HG02870 (cell line): ENCODE data around the gene SLC46A1.

ENCODE experiments used
- ATAC-seq: cut with Tn5 transposase; IDR thresholded peaks from one replicate; pipeline ENCODE4 v1.9.1; 2021; ENCODE audit warnings: mild to moderate bottlenecking, moderate library complexity; ENCODE audit not compliant: unreplicated experiment

The SLC46A1 gene

DNA sequence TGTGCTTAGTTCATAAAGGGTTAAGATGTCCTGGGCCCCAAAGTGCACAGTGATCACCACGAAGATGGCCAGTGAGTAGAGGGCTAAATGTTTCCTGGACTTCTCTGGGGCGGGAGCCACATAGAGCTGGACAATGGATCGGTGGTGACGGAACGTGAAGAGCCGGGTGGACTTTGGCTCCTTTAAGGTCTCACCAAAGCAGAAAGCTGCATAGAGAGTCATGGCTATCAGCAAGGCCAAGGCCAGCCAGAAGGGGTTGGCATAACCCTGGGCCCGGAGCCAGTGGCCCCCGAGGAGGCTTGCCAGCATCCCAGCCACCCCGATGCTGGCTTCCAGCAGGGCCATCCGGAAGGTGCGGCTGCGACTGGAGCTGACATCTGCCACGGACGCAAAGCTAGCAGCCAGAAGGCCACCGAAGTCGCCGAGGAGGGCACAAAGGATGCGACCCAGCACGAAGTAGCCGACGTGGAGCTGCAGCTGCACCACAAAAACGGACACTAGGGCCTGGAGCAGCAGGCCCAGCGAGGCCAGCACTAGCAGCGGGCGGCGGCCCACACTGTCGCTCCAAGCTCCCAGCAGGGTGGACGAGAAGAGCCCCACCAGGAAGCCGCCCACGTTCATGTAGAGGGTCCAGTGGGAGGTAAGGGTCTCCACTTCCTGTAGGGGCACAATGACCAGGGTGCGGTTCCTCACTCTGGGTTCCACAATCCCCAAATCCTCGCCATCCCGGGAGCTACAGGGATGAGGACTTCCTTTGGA is 1.0 kb downstream of the SLC46A1 start:
- no peak for ATAC-seq

DNA sequence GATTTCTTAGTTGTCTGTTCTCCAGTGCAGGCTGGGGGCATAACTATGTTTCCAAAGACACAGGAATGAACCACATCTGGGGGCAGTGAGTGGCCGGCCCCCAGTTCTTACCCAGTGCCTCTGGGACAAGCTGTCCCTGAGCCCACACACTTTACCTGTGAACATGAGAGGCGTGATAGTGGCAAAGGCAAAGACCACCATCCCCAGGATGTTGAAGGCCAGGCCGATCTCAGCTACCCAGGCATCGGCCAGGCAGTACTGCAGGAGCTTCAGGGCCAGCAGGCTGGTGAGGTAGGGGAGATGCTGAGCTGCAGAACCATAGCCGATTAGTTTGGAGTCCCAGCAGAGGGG is 1.6 kb downstream of the SLC46A1 start:
- no peak for ATAC-seq

GRCh38 chr17:28404007-28404406 is 2.0 kb downstream of the SLC46A1 start:
- ATAC-seq, result no peak

- ATAC-seq, result no peak
These were observed 3.2 kb downstream of the SLC46A1 start for GRCh38 chr17:28402844-28403243.

GRCh38 chr17:28402224-28402630 is 3.8 kb downstream of the SLC46A1 start:
- no peak for ATAC-seq

DNA sequence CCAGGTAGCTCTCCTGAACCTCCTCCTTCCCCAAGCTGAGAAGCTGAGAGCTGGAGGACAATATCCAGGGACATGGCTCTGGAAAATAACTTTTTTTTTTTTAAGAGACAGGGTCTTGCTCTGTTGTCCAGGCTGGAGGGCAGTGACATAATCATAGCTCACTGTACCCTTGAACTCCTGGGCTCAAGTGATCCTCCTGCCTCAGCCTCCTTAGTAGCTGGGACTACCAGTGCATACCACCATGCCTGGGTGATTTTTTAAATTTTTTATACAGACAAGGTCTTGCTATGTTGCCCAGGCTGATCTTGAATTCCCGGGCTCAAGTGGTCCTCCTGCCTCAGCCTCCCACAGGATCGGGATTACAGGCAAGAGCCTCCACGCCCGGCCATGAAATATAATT is 6.2 kb downstream of the SLC46A1 start:
- ATAC-seq, result no peak

DNA sequence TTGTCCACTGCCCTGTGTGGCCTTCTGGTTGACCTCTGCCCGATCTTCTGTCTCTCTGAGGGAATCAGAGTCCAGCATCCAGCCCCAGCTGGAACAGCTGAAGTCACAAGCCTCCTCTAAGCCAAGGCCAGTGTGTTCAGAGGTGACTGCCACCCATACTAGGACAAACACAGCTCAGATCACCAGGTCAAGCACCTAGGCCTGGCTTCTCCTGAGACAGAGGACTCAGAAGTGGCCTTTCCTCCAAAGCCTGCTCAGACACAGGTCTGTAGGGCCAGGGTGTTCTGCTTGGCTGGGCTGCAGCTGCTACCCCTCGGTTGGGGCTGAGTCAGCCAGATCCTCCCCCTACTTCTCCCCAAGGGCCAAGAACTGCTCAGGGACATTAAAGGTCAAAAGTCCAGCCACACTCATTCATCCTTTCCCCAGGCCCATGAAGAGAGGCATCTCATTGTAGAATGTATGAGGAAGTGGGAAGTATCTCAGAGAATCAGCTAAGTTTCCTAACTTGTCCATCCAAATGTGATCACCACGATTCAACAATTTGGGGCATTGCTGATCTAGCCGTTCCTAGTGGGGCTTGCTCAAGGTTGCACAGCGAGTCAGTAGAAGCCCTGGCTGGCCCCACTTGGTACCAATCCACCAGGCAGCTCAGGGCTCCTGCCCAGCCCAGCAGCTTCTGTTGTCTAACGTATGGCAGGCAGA is 7.6 kb downstream of the SLC46A1 start:
- ATAC-seq, result no peak

GRCh38 chr17:28397687-28398279 is 8.2 kb downstream of the SLC46A1 start:
- no peak for ATAC-seq

DNA sequence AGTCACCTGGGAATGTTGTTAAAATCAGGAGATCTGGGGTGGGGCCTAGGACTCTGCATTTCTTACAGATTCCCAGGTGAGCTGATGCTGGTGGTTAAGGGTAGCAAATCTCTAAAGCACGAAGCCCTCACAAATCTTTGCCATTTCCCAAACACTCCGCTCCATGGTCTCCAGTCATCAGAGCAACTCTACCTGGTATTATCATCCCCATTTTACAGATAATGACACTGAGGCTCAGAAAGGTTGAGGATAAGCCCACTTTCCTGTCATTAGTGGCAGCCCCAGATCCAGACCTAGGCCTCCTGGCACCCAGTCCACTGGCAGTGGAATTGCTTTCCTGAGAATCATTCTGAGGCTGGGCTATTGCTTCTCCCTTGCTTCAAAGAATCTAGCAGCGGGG is 8.7 kb downstream of the SLC46A1 start:
- ATAC-seq, result no peak

DNA sequence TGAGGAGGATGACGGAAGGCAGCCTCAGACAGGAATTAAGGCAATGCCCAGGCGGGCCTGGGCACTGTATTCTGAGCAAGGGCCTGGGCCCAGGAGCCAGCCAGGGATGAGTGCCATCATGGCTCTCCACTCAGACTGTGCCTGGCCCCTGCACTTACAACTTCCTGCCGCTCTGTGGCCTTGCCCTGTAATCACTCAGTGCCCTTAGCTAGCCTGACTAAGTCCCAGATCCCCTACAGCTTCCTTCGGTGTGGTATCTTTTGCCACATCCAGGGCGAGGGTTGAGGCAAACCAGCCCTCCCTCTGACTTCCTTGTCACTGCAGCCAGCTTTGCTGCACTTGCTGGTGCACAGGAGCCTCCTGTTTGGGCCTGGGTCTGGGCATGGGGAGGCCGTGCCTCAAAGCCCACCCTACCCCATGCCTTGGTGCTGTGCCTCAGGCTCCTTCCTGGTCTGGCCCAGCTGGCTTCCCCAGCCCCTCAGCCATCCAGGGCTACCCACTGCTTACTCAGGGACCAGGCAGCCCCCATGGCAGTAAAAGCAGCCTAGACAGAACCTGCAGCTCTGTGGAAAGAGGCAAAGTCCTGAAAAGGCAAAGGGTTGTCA is 9.3 kb downstream of the SLC46A1 start:
- ATAC-seq, result no peak

GRCh38 chr17:28395968-28396367 is 10.0 kb downstream of the SLC46A1 start:
- ATAC-seq, result no peak

GRCh38 chr17:28395426-28395825 is 10.6 kb downstream of the SLC46A1 start:
- ATAC-seq, result no peak

- no peak for ATAC-seq
These were observed 11.5 kb downstream of the SLC46A1 start for GRCh38 chr17:28394337-28395116.

DNA sequence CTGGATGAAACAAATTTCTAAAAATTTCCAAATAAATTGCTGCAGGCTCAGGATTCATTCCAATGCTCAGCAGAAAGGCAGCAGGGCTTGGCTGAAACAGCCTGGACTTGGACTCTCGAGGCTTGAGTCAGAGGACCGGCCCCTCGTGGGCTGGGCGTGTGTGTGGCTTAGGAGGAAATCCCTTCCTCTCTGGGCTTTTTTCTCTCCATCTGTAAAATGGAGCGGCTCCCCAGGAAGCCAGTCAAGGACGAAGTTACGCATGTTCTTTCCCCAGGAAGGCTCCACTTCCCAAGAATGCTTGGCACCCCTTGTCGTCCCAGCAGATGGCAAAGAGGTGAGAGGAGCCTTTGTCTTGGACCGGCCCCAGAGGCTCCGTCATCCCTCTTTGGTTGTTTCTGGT is 13.5 kb downstream of the SLC46A1 start:
- ATAC-seq, result no peak

- no peak for ATAC-seq
These were observed 14.6 kb downstream of the SLC46A1 start for GRCh38 chr17:28391401-28391800.

DNA sequence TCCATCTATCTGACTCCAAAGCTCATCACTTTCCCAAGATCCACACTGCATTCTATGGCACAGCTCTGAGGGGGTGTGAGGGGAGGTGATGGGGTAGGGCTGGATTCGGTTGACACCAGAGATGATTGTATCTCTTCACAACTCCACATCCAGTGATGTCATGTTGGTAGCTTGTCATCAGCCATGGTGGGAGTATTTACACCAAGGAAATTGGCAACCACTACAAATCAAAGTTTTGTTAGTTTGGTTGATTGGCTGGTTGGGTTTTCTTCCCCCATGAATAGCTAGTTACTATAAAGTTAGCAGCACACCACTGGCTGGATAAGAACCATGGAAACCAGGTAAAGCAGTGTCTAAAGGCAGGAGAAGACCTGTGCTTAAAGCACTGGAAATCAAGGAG is 15.0 kb downstream of the SLC46A1 start:
- no peak for ATAC-seq

DNA sequence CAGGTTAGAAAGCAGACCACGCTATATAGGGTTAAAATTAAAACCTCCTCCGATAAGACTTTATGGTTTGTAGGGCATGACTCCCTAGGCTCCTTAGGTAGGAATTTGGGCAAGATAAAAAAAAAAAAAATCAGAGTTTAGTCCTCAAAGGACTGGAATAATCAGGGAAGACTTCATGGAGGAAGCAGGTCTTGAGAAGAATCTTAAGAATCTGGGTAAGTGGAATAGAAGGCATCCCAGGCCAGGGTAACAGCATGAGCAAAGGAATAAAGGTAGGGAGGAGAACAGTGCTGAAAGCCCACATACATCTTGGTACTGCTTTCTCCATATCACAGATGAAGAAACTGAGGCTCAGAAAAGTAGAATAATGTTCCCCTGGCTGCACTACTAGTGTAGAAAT is 15.4 kb downstream of the SLC46A1 start:
- no peak for ATAC-seq

DNA sequence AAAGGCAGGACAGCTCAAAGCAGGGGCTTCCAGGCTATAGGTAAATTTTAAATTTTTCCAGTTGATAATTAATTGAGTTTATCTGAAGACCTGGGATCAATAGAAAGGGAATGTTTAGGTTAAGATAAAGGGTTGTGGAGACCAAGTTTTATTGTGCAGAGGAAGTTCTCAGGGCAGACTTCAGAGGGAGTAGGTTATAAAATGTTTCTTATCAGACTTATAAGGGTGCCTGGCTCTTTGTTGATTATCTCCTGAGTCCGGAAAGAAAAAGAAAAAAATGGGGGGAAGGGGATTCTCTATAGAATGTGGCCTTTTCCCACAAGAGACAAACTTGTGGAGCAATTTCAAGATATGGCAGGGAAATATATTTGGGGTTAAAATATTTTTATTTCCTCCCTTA is 15.9 kb downstream of the SLC46A1 start:
- no peak for ATAC-seq

DNA sequence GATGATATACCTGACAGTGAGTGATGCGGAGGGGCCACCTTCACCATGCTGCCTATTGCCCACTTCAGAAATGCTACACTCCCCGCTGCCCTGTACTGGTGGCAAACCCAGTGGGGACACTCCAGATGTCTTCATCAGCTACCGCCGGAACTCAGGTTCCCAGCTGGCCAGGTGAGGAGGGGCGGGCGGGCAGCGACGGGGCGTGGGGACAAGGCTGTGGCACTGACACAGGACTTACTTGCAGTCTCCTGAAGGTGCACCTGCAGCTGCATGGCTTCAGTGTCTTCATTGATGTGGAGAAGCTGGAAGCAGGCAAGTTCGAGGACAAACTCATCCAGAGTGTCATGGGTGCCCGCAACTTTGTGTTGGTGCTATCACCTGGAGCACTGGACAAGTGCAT is 17.9 kb downstream of the SLC46A1 start:
- no peak for ATAC-seq

DNA sequence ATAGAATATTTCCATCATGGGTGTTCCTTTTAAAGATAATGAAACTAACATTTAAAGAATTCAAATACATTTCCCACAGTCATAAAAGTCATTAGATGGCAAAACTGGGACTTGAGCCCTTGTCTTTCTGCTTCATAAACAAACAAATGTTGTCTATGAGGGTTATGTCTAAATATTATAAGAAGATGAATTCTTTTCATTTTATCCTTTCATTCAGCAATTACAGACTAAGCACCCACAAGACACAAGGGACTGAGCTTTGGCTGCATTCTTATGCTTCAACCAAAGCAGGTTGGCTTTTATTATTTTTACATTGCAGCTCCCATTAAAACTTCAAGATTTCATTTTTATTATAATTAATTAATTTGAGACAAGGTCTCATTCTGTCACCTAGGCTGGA is 19.6 kb downstream of the SLC46A1 start:
- ATAC-seq, result no peak

DNA sequence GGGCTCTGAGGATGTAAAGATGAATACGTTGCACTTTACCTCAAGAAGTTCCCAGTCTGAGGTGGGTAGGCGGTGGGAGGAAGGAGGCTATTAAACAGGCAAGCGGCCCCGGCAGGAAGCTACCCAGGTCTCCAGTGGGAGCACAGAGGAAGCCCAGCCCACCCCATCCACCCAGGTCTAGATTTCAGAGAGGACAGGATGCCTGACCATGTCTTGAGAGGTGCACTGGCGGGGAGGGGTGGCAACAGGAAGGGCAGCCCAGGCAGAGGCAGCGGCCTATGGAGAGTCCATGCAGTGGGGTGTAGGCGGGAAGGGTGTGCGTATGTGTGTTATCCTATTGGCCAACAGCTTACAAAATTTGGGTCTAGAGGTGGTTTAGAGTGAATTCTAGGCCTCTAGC is 20.6 kb downstream of the SLC46A1 start:
- ATAC-seq, result no peak
